Measurements from ENCODE around the gene TNFRSF17. TPM values are rescaled to one million over a fixed set of nuclear protein-coding genes. Genes with fewer than 3 reads are reported as not detected.

The TNFRSF17 gene
- 116 and 120 TPM in 2 replicates for total RNA-seq (2013; cell fraction: nucleolus; rRNA removed)
- 149 and 170 TPM in 2 replicates for total RNA-seq (2014; rRNA removed)
- 129 and 130 TPM in 2 replicates for total RNA-seq (2014; rRNA removed; fragmentation: Illumina TruSeq; extraction: Trizol)
- total RNA-seq (2021): 92.4 and 106 TPM in 2 replicates
- 174 TPM for polyA plus RNA-seq (2011; ENCODE audit: low read depth)
- 296 and 352 TPM in 2 replicates for polyA plus RNA-seq (2011; rRNA removed)
- polyA plus RNA-seq (2011; cell fraction: cytosol; rRNA removed): 150 and 165 TPM in 2 replicates
- 88.9 and 125 TPM in 2 replicates for polyA plus RNA-seq (2011; cell fraction: nucleus; rRNA removed)
- polyA plus RNA-seq (2012): 119 and 154 TPM in 2 replicates
- 132 and 138 TPM in 2 replicates for polyA plus RNA-seq (2014; fragmentation: Illumina TruSeq; extraction: Trizol)
- polyA plus RNA-seq (2014; fragmentation: Nextera tagmentation; extraction: Ambion mirVana): 100 to 1,000 TPM; 453 to 461 TPM
- polyA plus RNA-seq (2014; rRNA removed): 107 and 114 TPM in 2 replicates
- 100 to 1,000 TPM; 209 to 213 TPM for polyA plus RNA-seq (2016; fragmentation: Nextera tagmentation; extraction: Ambion mirVana)
- 183 and 214 TPM in 2 replicates for polyA minus RNA-seq (2011; rRNA and poly(A)+ RNA removed)
- polyA minus RNA-seq (2011; cell fraction: cytosol; rRNA and poly(A)+ RNA removed): 59.7 and 61.1 TPM in 2 replicates
- 100 and 138 TPM in 2 replicates for polyA minus RNA-seq (2011; cell fraction: nucleus; rRNA and poly(A)+ RNA removed)
- Bru-seq, nascent RNA: percentile 95 among the genes with signal in this experiment
- percentile 90 among the genes with signal in this experiment for BruChase-seq, experiment 1, labeled RNA remaining after a 6-hour chase
- BruChase-seq, experiment 2, labeled RNA remaining after a 2-hour chase: percentile 95 among the genes with signal in this experiment
- long read RNA-seq, experiment 1, transcript TNFRSF17-203 (4 exons, 511 nt): minor isoform, 5 of 109 reads
- long read RNA-seq, experiment 1, transcript TNFRSF17-201 (3 exons, 994 nt): major isoform, 98 of 109 reads
- long read RNA-seq, experiment 1, partial matches to known transcripts: 0 of 109 reads
- long read RNA-seq, experiment 1, other reads (novel, unspliced or antisense): 3 of 109 reads
- long read RNA-seq, experiment 2, transcript TNFRSF17-201 (3 exons, 994 nt): major isoform, 812 of 875 reads
- long read RNA-seq, experiment 2, transcript TNFRSF17-203 (4 exons, 511 nt): minor isoform, 15 of 875 reads
- long read RNA-seq, experiment 2, transcript TNFRSF17-202 (2 exons, 668 nt): minor isoform, 11 of 875 reads
- long read RNA-seq, experiment 2, partial matches to known transcripts: 17 of 875 reads
- long read RNA-seq, experiment 2, other reads (novel, unspliced or antisense): 20 of 875 reads

- no peak within 1 kb of the TSS for H2AFZ ChIP-seq (ENCODE audit: control insufficient read depth, low read depth, low read length)
- no peak for TF ChIP-seq SMC3 (IDR thresholded peaks at IDR 0.05; ENCODE audit: borderline replicate concordance, low read length)
- peak; percentile 96 for TF ChIP-seq TCF12 (IDR thresholded peaks at IDR 0.05; ENCODE audit: low read depth, low read length)
- TF ChIP-seq SREBF2 (IDR thresholded peaks at IDR 0.05; ENCODE audit: low read length): no peak
- TF ChIP-seq ZBED1 (IDR thresholded peaks at IDR 0.05; ENCODE audit: borderline replicate concordance): peak; percentile 83; the same call in 1 of the 2 replicates
- peak; percentile 50 for TF ChIP-seq BCL3 (IDR thresholded peaks at IDR 0.05; ENCODE audit: borderline replicate concordance, insufficient read depth, low read depth, low read length, poor library complexity, severe bottlenecking)
- TF ChIP-seq SMARCA5 (IDR thresholded peaks at IDR 0.05): peak; percentile 77; the same call in 1 of the 2 replicates
- TF ChIP-seq USF2 (IDR thresholded peaks at IDR 0.05; ENCODE audit: borderline replicate concordance, low read depth, low read length): no peak
- TF ChIP-seq ZNF274 (IDR thresholded peaks at IDR 0.05; ENCODE audit: insufficient read depth, insufficient read length): no peak
- no peak for TF ChIP-seq GATAD2B (conservative IDR thresholded peaks at IDR 0.05; ENCODE audit: low read depth)
- TF ChIP-seq BCLAF1 (IDR thresholded peaks at IDR 0.05): no peak
- no peak for TF ChIP-seq TCF7 (IDR thresholded peaks at IDR 0.05; ENCODE audit: borderline replicate concordance)
- peak; percentile 91 for TF ChIP-seq TCF3 (IDR thresholded peaks at IDR 0.05; ENCODE audit: borderline replicate concordance, insufficient read depth, low read depth, low read length)
Measured at GRCh38 chr16:11964761-11965551, at the start of gene TNFRSF17. TNFRSF17 (plus strand) TSS chr16:11965210; CDS start chr16:11965325, 115 bp downstream.

More at GRCh38 chr16:11964761-11965551, at the start of gene TNFRSF17:
- CTCF ChIA-PET: interaction anchor here (0.8 to 8.5 kb wide), 8 partner anchors 14 to 103 kb away, joined by 3 to 73 read pairs (median 4); partner anchors contain the start of gene SNX29
- peak within 1 kb of the TSS; percentile 78 for H3K4me3 ChIP-seq
- no peaks in the 10 kb centered on the region for H3K9me3 ChIP-seq (replicated peaks; ENCODE audit: control insufficient read depth, insufficient read depth, low read length)
- no peaks in the 10 kb centered on the region for H3K27me3 ChIP-seq (replicated peaks in 1 of 2; ENCODE audit: control insufficient read depth in 2 of 2, insufficient read depth in 2 of 2, low read length in 1 of 2)
- under 1% methylated on average over 9 of the region's 9 CpGs for WGBS (ENCODE audit: insufficient coverage, insufficient replicate concordance, low lambda C conversion rate, missing lambda C conversion rate)
- ATAC-seq (peak; percentile 70), FAIRE-seq (peak; percentile 82), DNase-seq (ENCODE audit: low read depth, low spot score) (peak; percentile 94)
- peak within 1 kb of the TSS; percentile 95 for H3K27ac ChIP-seq (ENCODE audit: control insufficient read depth, insufficient read depth)
- H3K4me2 ChIP-seq (ENCODE audit: control insufficient read depth, insufficient read depth): peak within 1 kb of the TSS; percentile 88
- H3K79me2 ChIP-seq (ENCODE audit: control insufficient read depth, insufficient read depth, low read length): peaks cover 33% of the 10 kb centered on the region
- intact Hi-C loops (cut with micrococcal nuclease; ENCODE audit: unreplicated experiment): loop anchor here (1.0 to 10.0 kb wide), 3 partner anchors 15 to 60 kb away; no protein-coding TSS in a partner anchor
- peaks cover 30% of the 10 kb centered on the region for H3K4me1 ChIP-seq (ENCODE audit: control insufficient read depth, insufficient read depth, low read length)
- POLR2A ChIA-PET: interaction anchor here (0.5 to 9.6 kb wide), 12 partner anchors 14 to 248 kb away, joined by 3 to 171 read pairs (median 5); partner anchors contain the start of gene SNX29
- peaks cover 0 to 17% of the 10 kb centered on the region in 2 experiments; a peak in 3 of 4 replicates for H3K36me3 ChIP-seq (ENCODE audit: control insufficient read depth in 2 of 2, insufficient read depth in 2 of 2, low read length in 1 of 2)
- RAD21 ChIA-PET (ENCODE audit: unreplicated experiment): interaction anchor here (0.7 to 8.0 kb wide), 9 partner anchors 14 to 1024 kb away, joined by 3 to 162 read pairs (median 10); partner anchors contain the start of gene SNX29
- H4K20me1 ChIP-seq (ENCODE audit: control insufficient read depth, insufficient read depth): no peaks in the 10 kb centered on the region
- BruUV-seq (replicated peaks): TSS peak; percentile 86
- H3K9ac ChIP-seq (ENCODE audit: control insufficient read depth, insufficient read depth, low read length): peak within 1 kb of the TSS; percentile 68
- SMC1A ChIA-PET (ENCODE audit: uncharacterized antibody, unreplicated experiment): interaction anchor here (0.6 to 7.9 kb wide), 18 partner anchors 8 to 103 kb away, joined by 3 to 162 read pairs (median 6); partner anchors contain the start of gene SNX29
- in situ Hi-C loops (cut with MboI): no loop called here
